Neural crest cell (in vitro differentiated cells): ENCODE measurements around the gene ADIPOR2. TPM values are rescaled to one million over a fixed set of nuclear protein-coding genes. Genes with fewer than 3 reads are reported as not detected.
"Not testable (repeated sequence)": the region's sequence is repeated elsewhere in the genome, so short reads cannot be mapped to it uniquely, and the experiment has no call there.

Source experiments
- DNase-seq: peaks from one replicate; pipeline ENCODE4 v3.0.0; 2021; ENCODE audit warnings: low read depth, mixed read lengths, low spot score
- H3K27ac Mint-ChIP-seq: one replicate; pipeline ENCODE4 v1.8.0; 2021; ENCODE audit warnings: mild to moderate bottlenecking, mixed read lengths; ENCODE audit not compliant: unreplicated experiment
- H3K27me3 Mint-ChIP-seq: 2 replicates; pipeline ENCODE4 v1.8.0; 2021; ENCODE audit warnings: low read depth, mild to moderate bottlenecking, mixed read lengths
- H3K36me3 Mint-ChIP-seq: 2 replicates; pipeline ENCODE4 v1.8.0; 2021; ENCODE audit warnings: low read depth, mild to moderate bottlenecking, mixed read lengths
- H3K4me1 Mint-ChIP-seq: 2 replicates; pipeline ENCODE4 v1.8.0; 2021; ENCODE audit warnings: mixed read lengths
- H3K4me3 Mint-ChIP-seq: one replicate; pipeline ENCODE4 v1.8.0; 2021; ENCODE audit warnings: mild to moderate bottlenecking, mixed read lengths
- H3K9me3 Mint-ChIP-seq: 2 replicates; pipeline ENCODE4 v1.8.0; 2021; ENCODE audit warnings: mixed read lengths
- CTCF ChIP-seq: fragments of 200-600 bp; sonication (generic); conservative IDR thresholded peaks from 2 replicates; pipeline ENCODE4 v1.5.0; 2021; ENCODE audit warnings: antibody characterized with exemption, mild to moderate bottlenecking
- total RNA-seq: library from RNA; stranded (reverse); gene quantifications from 2 replicates; pipeline ENCODE4 v1.2.1, GENCODE V29; 2021

ADIPOR2 gene
- total RNA-seq, 1 donor from 2014 or later, result 59.4 TPM

GRCh38 chr12:1728824-1729223 is 38.0 kb downstream of the ADIPOR2 start:
- Mint-ChIP-seq H3K9me3 (no peaks in the 10 kb centered on the region), H3K4me3 (no peak overlapping the region), H3K27ac (no peak overlapping the region), H3K4me1 (peaks cover 16% of the 10 kb centered on the region), H3K36me3 (peaks cover 9% of the 10 kb centered on the region), H3K27me3 (no peaks in the 10 kb centered on the region)
- no peak for DNase-seq
- TF ChIP-seq CTCF, result no peak

DNA sequence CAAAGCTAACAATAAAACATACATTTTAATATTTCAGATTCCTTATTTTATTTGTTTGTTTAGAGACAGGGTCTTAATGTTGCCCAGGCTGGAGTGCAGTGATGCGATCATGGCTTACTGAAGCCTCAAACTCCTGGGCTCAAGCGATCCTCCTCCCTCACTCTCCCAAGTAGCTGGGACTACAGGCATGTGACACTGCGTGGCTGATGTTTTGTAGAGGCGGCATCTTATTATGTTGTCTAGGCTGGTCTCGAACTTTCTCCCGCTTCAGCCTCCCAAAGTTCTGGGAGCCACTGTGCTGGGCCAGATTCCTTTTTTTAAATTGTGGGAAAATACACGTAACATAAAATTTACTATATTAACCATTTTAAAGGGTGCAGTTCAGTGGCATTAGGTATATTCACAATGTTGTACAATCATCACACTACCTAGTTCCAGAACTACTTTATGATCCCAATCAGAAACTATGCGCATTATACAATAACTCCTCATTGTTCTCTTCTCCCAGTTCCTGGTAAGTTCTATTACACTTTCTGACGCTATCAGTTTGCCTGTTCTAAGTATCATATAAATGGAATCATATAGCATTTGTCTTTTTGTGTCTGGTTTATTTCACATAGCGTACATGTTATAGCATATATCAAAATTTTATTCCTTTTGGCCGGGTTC is 40.3 kb downstream of the ADIPOR2 start:
- no peaks in the 10 kb centered on the region for H3K27me3 Mint-ChIP-seq
- no peak for DNase-seq
- no peak overlapping the region for H3K4me3 Mint-ChIP-seq
- no peaks in the 10 kb centered on the region for H3K9me3 Mint-ChIP-seq
- peaks cover 16% of the 10 kb centered on the region for H3K4me1 Mint-ChIP-seq
- H3K27ac Mint-ChIP-seq, result no peak overlapping the region
- H3K36me3 Mint-ChIP-seq, result peaks cover 11% of the 10 kb centered on the region
- TF ChIP-seq CTCF, result no peak

- H3K36me3 Mint-ChIP-seq, result peaks cover 16% of the 10 kb centered on the region
- not testable (repeated sequence) for H3K27me3 Mint-ChIP-seq, H3K4me3 Mint-ChIP-seq
These were observed 40.8 kb downstream of the ADIPOR2 start for GRCh38 chr12:1731688-1732078.

GRCh38 chr12:1732914-1733313 is 42.0 kb downstream of the ADIPOR2 start:
- H3K27ac Mint-ChIP-seq, result no peak overlapping the region
- H3K9me3 Mint-ChIP-seq, result no peaks in the 10 kb centered on the region
- H3K4me1 Mint-ChIP-seq, result peaks cover 19% of the 10 kb centered on the region
- H3K4me3 Mint-ChIP-seq, result no peak overlapping the region
- DNase-seq, result no peak
- no peak for TF ChIP-seq CTCF
- H3K36me3 Mint-ChIP-seq, result peaks cover 16% of the 10 kb centered on the region
- no peaks in the 10 kb centered on the region for H3K27me3 Mint-ChIP-seq

More at GRCh38 chr12:1731688-1732078, 40.8 kb downstream of the ADIPOR2 start:
- not testable (repeated sequence) for H3K27ac Mint-ChIP-seq, DNase-seq, H3K9me3 Mint-ChIP-seq
- H3K4me1 Mint-ChIP-seq, result peaks cover 18% of the 10 kb centered on the region

- H3K27me3 Mint-ChIP-seq, H3K27ac Mint-ChIP-seq: not testable (repeated sequence)
These were observed 42.8 kb downstream of the ADIPOR2 start for GRCh38 chr12:1733712-1734111.

GRCh38 chr12:1737652-1738286 is 46.9 kb downstream of the ADIPOR2 start:
- DNase-seq, result no peak
- Mint-ChIP-seq H3K9me3 (no peaks in the 10 kb centered on the region), H3K27ac (no peak overlapping the region), H3K4me1 (peaks cover 32% of the 10 kb centered on the region), H3K36me3 (peaks cover 13% of the 10 kb centered on the region), H3K4me3 (no peak overlapping the region), H3K27me3 (no peaks in the 10 kb centered on the region)
- TF ChIP-seq CTCF, result no peak

More at GRCh38 chr12:1733712-1734111, 42.8 kb downstream of the ADIPOR2 start:
- H3K4me3 Mint-ChIP-seq, H3K9me3 Mint-ChIP-seq, DNase-seq: not testable (repeated sequence)
- H3K36me3 Mint-ChIP-seq, result peaks cover 16% of the 10 kb centered on the region
- H3K4me1 Mint-ChIP-seq, result peaks cover 20% of the 10 kb centered on the region
